Measurements from ENCODE around the gene ZRANB1.

Gene ZRANB1

GRCh38 chr10:125014836-125015355, 73.0 kb downstream of the ZRANB1 start:
- no peak for TF ChIP-seq CTCF (IDR thresholded peaks at IDR 0.05; ENCODE audit: insufficient read depth, low read depth, low read length, missing control alignments)
- DNase-seq (ENCODE audit: low read depth): no peak
- H3K4me3 ChIP-seq (ENCODE audit: low read length): no peak overlapping the region

- no peak for TF ChIP-seq CTCF (IDR thresholded peaks at IDR 0.05; ENCODE audit: insufficient read depth, low read depth, low read length, missing control alignments)
- no peak for DNase-seq (ENCODE audit: low read depth)
- no peak overlapping the region for H3K4me3 ChIP-seq (ENCODE audit: low read length)
Observed at GRCh38 chr10:125015356-125015944, 73.5 kb downstream of the ZRANB1 start.

- no peak overlapping the region for H3K4me3 ChIP-seq (ENCODE audit: low read length)
- TF ChIP-seq CTCF (IDR thresholded peaks at IDR 0.05; ENCODE audit: insufficient read depth, low read depth, low read length, missing control alignments): no peak
- DNase-seq (ENCODE audit: low read depth): no peak
Observed at GRCh38 chr10:125016123-125016522, 74.2 kb downstream of the ZRANB1 start.

GRCh38 chr10:125016611-125017202, 74.8 kb downstream of the ZRANB1 start:
- TF ChIP-seq CTCF (IDR thresholded peaks at IDR 0.05; ENCODE audit: insufficient read depth, low read depth, low read length, missing control alignments): no peak
- no peak for DNase-seq (ENCODE audit: low read depth)
- no peak overlapping the region for H3K4me3 ChIP-seq (ENCODE audit: low read length)

GRCh38 chr10:125017547-125018298, 75.8 kb downstream of the ZRANB1 start:
- H3K4me3 ChIP-seq (ENCODE audit: low read length): no peak overlapping the region
- TF ChIP-seq CTCF (IDR thresholded peaks at IDR 0.05; ENCODE audit: insufficient read depth, low read depth, low read length, missing control alignments): no peak
- DNase-seq (ENCODE audit: low read depth): no peak

- no peak overlapping the region for H3K4me3 ChIP-seq (ENCODE audit: low read length)
- no peak for TF ChIP-seq CTCF (IDR thresholded peaks at IDR 0.05; ENCODE audit: insufficient read depth, low read depth, low read length, missing control alignments)
- DNase-seq (ENCODE audit: low read depth): no peak
Observed at GRCh38 chr10:125018576-125019143, 76.7 kb downstream of the ZRANB1 start.
